OCI-LY1 (cell line): ENCODE measurements around the gene TANK.

ENCODE experiments used
- H2AFZ ChIP-seq: fragments of 200-600 bp; sonication (generic), shearing (Covaris generic); 2 replicates; pipeline ENCODE4 v1.6.0; 2014; ENCODE audit warnings: antibody characterized with exemption, mild to moderate bottlenecking, low read length
- H3F3A ChIP-seq: fragments of 200-600 bp; sonication (generic), shearing (Covaris generic); 2 replicates; pipeline ENCODE4 v1.6.0; 2014; ENCODE audit warnings: mild to moderate bottlenecking, antibody characterized with exemption, low read length, moderate library complexity; ENCODE audit not compliant: insufficient read depth
- H3K27ac ChIP-seq: fragments of 200-600 bp; sonication (generic); 2 replicates; pipeline ENCODE4 v1.5.1; 2014; ENCODE audit warnings: low read length, mixed run types, mild to moderate bottlenecking, low read depth; ENCODE audit not compliant: poor library complexity, severe bottlenecking
- H3K27me3 ChIP-seq: fragments of 200-600 bp; sonication (generic); 2 replicates; pipeline ENCODE4 v1.6.0; 2014; ENCODE audit warnings: antibody characterized with exemption, mild to moderate bottlenecking, low read length, moderate library complexity; ENCODE audit not compliant: insufficient read depth
- H3K36me3 ChIP-seq: fragments of 200-600 bp; sonication (generic); 2 replicates; pipeline ENCODE4 v1.6.1; 2014; ENCODE audit warnings: mild to moderate bottlenecking, antibody characterized with exemption, low read length, moderate library complexity, mixed read lengths; ENCODE audit not compliant: insufficient read depth
- H3K4me1 ChIP-seq: fragments of 200-600 bp; sonication (generic); 2 replicates; pipeline ENCODE4 v1.5.1; 2014; ENCODE audit warnings: mild to moderate bottlenecking, low read length, moderate library complexity; ENCODE audit not compliant: insufficient read depth, severe bottlenecking
- H3K4me2 ChIP-seq: fragments of 200-600 bp; sonication (generic), shearing (Covaris generic); 2 replicates; pipeline ENCODE4 v1.6.1; 2014; ENCODE audit warnings: low read length
- H3K4me3 ChIP-seq: fragments of 200-600 bp; sonication (generic); 2 replicates; pipeline ENCODE4 v1.5.1; 2014; ENCODE audit warnings: low read length, low read depth, mild to moderate bottlenecking, mixed read lengths; ENCODE audit not compliant: poor library complexity, severe bottlenecking
- H3K79me2 ChIP-seq: fragments of 200-600 bp; shearing (Covaris generic); 2 replicates; pipeline ENCODE4 v1.6.1; 2016; ENCODE audit warnings: mixed run types, low read length, mixed read lengths; ENCODE audit not compliant: insufficient read depth
- H3K9ac ChIP-seq: fragments of 200-600 bp; sonication (generic), shearing (Covaris generic); 2 replicates; pipeline ENCODE4 v1.6.1; 2014; ENCODE audit warnings: mild to moderate bottlenecking, low read length, mixed read lengths
- H3K9me2 ChIP-seq: fragments of 200-600 bp; sonication (generic), shearing (Covaris generic); 2 replicates; pipeline ENCODE4 v1.6.1; 2014; ENCODE audit warnings: low read depth, mild to moderate bottlenecking, low read length, mixed read lengths
- H3K9me3 ChIP-seq: fragments of 200-600 bp; shearing (Covaris generic); 2 replicates; pipeline ENCODE4 v1.6.1; 2014; ENCODE audit warnings: low read length, mixed read lengths
- H4K20me1 ChIP-seq: fragments of 200-600 bp; sonication (generic), shearing (Covaris generic); 2 replicates; pipeline ENCODE4 v1.6.0; 2016; ENCODE audit warnings: mild to moderate bottlenecking, low read length; ENCODE audit not compliant: insufficient read depth
- EZH2 ChIP-seq: fragments of 200-600 bp; sonication (generic), shearing (Covaris generic); IDR thresholded peaks from 2 replicates; pipeline ENCODE4 v1.8.0; 2017; ENCODE audit warnings: borderline replicate concordance, mixed run types, mild to moderate bottlenecking, antibody characterized with exemption, low read length, moderate library complexity, mixed read lengths
- TF ChIP-seq, protein P1 (sequence below): fragments of 200-600 bp; sonication (generic), shearing (Covaris generic); IDR thresholded peaks from 2 replicates; pipeline ENCODE4 v1.5.1; 2017; ENCODE audit warnings: mild to moderate bottlenecking, antibody characterized with exemption, low read length, moderate library complexity, mixed read lengths

The TANK gene

DNA sequence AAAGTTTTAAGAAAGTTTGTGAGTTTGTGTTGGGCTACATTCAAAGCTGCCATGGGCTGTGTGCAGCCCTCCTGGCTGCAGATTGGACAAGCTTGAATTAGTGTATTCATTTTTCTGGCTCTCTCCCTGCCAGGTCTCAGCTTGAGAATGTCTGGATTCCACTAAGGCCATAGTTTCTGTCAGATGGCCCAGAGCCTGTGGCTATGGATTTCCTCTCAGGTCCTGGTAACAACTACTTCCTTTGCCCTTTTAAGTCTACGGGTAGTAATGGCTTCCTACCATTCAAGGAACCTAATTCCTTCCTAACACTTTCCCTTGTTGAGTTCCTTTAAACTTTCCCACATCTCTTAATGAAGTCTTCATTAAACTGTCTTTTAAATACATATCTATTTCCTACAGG, 123.7 kb downstream of the TANK start:
- no peaks in the 10 kb centered on the region for H3K9me2 ChIP-seq
- no peaks in the 10 kb centered on the region for H4K20me1 ChIP-seq
- H3K79me2 ChIP-seq = no peaks in the 10 kb centered on the region
- no peak overlapping the region for H3K4me3 ChIP-seq
- no peak overlapping the region for H3K9ac ChIP-seq
- no peak overlapping the region for H2AFZ ChIP-seq
- TF ChIP-seq, protein P1, sequence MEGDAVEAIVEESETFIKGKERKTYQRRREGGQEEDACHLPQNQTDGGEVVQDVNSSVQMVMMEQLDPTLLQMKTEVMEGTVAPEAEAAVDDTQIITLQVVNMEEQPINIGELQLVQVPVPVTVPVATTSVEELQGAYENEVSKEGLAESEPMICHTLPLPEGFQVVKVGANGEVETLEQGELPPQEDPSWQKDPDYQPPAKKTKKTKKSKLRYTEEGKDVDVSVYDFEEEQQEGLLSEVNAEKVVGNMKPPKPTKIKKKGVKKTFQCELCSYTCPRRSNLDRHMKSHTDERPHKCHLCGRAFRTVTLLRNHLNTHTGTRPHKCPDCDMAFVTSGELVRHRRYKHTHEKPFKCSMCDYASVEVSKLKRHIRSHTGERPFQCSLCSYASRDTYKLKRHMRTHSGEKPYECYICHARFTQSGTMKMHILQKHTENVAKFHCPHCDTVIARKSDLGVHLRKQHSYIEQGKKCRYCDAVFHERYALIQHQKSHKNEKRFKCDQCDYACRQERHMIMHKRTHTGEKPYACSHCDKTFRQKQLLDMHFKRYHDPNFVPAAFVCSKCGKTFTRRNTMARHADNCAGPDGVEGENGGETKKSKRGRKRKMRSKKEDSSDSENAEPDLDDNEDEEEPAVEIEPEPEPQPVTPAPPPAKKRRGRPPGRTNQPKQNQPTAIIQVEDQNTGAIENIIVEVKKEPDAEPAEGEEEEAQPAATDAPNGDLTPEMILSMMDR = no peak
- no peak for TF ChIP-seq EZH2
- H3K4me1 ChIP-seq = no peaks in the 10 kb centered on the region
- H3K27ac ChIP-seq = no peak overlapping the region
- H3K27me3 ChIP-seq = no peaks in the 10 kb centered on the region
- H3K4me2 ChIP-seq = no peak overlapping the region
- no peaks in the 10 kb centered on the region for H3F3A ChIP-seq
- no peaks in the 10 kb centered on the region for H3K36me3 ChIP-seq
- H3K9me3 ChIP-seq = no peaks in the 10 kb centered on the region
